Hypothalamus (tissue), 51 donors: Measurements from ENCODE around the gene HMGN2.
"Not testable (repeated sequence)": the region's sequence is repeated elsewhere in the genome, so short reads cannot be mapped to it uniquely, and the experiment has no call there.

ENCODE experiments used
- DNase-seq, 51 donors: peaks; one replicate each; lab custom pipeline; 2025; lab: John Stamatoyannopoulos, UW

The HMGN2 gene

DNA sequence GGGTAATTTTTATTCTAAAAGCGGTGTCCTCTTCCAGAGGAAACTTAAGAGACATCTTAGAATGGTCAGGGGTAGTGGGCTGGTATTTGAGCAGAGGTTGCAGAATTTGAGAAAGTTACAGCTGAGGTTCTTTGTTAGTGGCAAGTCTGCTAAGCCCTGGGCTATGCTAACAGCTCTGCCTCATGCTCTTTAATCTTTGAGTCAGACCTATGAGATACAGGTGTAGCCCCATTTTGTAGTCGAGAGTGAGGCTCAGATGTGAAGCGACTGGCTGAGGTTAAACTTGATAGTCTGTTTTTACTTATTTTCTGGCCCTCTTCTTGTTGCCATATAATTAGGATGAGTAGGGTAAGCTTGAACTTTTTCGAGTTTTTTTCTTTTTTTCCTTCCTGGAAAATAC lies 4.7 kb downstream of the HMGN2 start:
- DNase-seq, result no peak

DNA sequence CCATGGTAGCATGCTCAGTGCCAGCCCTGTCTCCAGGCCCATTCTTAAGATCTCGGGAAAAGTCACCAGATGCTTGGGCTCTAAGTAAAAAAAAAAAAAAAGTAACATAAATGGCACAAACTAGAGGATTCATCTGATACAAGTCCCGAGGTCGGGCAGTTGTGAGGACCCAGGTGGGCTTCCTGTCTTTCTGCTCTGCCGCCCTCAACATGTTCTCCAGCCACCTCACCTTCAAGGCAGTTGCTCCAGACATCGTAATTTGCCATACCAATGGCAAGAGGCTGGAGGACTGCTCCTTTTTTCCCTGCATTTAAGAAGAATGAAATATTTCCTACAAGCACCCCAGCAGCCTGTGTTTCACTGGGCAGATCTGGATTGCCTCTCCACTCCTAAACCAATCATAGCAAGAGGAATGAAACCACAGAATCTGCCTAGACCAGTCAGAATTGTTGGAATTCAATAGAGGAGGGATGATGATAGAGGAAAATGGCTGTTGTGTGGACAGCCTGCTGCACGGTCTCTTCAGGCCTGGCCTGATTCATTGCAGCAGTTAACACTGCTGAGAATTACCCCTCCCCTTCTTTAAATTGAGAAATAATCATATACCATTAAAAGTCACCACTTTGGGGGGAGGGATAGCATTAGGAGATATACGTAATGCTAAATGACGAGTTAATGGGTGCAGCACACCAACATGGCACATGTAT lies 5.4 kb downstream of the HMGN2 start:
- no peak for DNase-seq

DNA sequence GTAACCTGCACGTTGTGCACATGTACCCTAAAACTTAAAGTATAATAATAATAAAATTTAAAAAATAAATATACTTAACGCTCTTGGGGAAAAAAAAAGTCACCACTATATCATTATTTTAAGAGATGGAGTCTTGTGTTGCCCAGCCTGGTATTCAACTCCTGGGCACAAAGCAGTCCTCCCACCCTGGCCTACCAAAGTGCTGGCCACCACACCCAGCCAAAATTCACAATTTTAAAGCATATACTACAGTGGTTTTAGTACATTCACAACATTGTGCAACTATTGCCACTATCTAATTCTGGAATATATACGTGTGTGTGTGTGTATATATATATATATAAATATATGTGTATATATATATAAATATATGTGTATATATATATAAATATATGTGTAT lies 5.9 kb downstream of the HMGN2 start:
- DNase-seq, result no peak

DNA sequence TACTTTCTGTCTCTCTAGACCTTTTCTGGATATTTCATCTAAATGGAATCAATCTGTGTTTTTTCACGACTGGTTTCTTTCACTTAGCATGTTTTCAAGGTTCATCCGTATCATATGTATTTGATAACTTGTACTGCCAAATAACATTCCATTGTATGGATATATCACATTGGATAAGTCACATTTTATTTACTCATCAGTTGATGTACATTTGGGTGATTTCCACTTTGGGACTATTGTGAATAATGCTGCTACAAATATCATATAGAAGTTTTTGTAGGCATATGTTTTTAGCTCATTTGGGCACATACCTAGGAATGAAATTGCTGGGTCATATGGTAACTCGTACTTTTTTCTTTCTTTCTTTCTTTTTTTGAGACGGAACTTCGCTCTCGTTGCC lies 6.7 kb downstream of the HMGN2 start:
- no peak for DNase-seq

DNA sequence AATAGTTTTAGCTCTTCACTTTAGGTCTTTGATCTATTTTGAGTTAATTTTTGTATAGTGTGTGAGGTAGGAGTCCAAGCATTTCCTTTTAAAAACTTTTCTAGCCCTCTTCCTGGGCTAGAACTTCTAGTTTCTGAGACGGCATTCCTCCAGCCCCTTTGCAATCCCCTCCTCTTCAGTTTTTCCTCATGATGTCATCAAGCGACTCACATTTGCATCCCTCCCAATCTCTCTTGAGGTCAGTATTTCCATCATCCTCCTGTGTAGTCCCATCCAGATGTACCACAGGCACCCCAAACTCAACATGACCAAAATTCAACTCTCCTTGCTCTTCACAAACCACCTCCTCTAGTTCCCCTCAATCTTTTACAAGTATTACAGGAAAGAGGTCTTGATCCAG lies 10.7 kb downstream of the HMGN2 start:
- DNase-seq, result no peak

DNA sequence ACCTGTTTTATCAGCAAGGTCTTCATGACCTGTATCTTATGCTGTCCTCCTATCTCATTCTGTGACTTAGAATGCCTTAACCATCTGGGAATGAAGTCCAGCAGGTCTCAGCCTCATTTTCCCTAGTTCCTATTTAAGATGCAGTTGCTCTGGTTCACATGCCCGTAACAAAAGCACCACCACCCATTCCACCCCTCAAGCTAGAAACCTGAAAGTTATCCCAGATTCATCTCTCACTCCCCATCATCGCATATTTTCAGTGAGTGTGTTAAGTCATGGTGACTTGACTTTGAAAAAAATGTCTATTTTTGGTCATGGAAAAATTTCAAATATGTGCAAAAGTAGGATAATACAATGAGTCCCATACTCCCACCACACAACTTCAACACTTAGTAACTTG lies 11.7 kb downstream of the HMGN2 start:
- no peak for DNase-seq

DNA sequence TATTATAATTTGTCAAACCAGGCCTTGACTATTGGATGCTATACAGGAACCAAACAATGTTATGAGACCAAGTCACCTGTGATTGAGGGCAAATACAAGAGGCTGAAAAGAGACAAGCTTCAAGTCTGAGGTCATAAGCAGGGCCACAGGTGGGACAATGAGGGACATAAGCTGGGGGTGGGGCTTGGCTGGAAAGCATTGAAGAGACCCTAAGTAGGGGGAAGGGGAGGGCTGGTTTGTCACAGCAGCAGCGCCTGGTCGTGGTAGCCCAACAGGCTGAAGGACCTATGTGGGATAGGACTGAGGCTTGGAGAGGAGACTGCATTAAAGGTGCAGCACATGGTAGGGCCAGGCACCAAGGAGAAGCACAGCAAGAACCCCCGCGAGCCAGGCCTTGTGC lies 17.9 kb downstream of the HMGN2 start:
- DNase-seq, result no peak

DNA sequence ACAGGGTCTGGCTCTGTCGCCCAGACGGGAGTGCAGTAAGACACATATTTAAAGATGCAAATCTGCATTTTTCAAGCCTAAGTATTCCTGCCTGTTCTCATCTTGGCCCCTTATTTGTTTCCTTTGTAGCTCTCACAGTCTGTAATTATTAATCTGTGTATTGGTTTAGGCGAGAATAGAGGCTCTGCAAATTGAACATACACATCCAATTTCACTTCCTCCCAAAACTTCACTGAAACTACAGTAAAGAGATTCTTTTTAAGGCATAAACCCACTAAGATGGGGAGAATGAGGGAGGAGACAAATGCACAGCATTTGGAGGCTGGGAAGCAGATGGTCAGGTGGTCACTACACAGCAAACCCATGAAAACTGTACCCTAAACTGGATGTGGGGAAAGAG lies 21.0 kb downstream of the HMGN2 start:
- no peak for DNase-seq

DNA sequence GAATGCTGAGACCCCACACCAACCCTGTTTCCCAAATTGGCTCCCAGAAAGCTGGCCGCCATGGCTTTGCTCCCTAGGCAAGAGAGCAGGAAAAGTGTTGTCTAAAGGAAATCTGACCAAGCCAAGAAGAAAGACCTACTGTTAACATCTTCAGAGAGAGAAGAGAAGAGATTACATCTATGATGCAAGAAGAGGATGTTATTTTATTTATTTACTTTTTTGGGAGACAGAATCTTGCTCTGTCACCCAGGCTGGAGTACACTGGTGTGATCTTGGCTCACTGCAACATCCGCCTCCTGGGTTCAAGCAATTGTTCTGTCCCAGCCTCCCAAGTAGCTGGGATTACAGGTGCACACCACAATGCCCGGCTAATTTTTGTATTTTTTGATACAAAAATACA lies 21.7 kb downstream of the HMGN2 start:
- no peak for DNase-seq

DNA sequence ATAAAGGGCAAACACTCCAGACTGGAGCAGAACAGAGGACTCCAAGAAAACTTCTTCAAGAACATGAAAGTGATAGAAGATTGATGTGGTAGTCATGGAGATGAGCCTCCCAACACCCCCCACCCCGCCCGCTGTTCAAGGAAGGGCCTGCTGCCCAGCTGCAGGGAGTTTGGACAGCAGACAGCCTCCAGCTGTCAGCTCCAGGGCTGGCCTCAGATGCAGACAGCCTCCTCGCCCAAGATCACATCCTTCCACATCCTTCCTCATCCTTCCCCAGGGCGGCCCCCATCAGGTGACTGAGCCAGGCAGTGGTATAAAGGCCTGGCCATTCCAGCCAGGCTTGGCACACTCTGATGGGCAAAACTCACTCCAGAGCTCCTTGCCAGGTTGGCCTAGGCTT lies 24.6 kb downstream of the HMGN2 start:
- DNase-seq, result peak in 3 of 51 donors; percentile 3 to 5 (median 3)

DNA sequence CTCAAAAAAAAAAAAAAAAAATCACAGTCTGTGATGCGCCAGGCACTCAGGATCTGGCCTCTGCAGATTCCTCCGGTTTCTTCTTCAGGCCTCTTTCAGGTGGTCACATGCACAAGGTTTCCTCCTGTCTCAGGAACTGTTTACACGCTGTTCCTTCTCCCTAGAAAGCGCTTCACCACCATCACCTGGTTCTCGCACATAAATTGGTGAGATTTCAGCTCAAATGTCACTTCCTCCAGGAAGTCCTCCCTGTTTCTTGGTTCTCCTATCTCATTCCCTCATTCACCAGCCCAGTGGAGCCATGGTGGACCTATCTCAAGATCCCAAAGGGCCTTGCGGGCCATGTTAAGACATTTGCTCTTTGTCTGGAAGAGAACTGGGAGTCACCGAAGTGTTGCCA lies 26.7 kb downstream of the HMGN2 start:
- no peak for DNase-seq

DNA sequence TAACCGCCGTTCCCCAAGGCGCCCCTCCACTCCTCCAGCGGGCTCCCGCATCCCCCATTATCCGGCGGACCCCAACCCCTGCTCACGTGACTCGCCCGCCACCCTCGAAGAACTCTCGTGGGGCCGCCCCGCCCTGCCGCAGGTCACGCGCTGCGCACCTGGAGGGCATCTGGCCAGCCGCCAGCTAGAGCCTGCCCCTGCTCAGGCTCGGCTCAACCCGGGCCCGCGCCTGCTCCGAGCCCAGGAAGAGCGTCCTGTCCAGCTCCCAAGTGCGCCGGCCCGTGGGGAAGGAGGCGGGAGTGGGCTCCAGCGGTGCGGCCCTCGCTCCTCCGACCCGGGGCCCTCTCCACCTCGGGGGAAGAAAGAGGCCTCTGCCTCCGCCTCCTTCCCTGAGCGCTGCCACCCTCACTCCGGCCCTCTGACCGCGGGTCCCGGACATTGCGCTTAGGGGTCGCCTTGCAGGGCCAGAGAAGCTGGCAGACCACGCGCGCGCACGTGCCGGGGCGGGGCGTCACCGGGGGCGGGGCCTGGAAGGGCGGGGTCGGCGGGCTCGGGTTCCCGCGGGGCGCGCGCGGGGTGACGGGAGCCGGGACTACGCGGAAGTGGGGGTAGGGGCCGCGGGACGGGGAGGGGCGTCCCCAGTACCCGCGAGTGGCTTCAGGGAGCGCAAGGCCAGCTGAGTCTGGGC lies 28.4 kb downstream of the HMGN2 start:
- peak; percentile 51 to 93 (median 80) for DNase-seq

DNA sequence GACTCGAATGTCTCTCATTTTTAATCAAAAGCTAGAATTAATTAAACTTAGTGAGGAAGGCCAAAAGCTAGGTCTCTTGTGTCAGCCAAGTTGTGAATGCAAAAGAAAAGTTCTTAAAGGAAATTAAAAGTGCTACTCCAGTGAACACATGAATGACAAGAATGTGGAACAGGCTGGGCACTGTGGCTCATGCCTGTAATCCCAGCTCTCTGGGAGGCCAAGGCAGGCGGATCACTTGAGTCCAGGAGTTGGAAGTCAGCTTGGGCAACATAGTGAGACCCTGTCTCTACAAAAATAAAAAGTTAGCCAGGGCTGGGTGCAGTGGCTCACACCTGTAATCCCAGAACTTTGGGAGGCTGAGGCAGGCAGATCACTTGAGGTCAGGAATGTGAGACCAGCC lies 38.5 kb downstream of the HMGN2 start:
- DNase-seq, result not testable (repeated sequence)

DNA sequence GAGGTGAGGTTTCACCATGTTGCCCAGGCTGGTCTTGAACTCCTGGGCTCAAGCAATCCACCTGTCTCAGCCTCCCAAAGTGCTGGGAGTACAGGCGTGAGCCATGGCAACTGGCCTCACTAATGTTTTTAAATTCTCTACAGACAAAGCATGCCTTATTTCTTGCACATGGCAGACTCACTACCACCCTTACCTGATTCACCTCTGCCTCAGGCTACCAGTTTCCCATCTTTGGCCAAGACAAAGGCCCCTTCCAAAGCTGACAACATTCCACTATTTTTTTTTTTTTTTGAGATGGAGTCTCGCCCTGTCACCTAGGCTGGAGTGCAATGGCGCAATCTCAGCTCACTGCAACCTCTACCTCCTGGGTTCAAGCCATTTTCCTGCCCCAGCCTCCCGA lies 43.6 kb downstream of the HMGN2 start:
- DNase-seq, result not testable (repeated sequence)

DNA sequence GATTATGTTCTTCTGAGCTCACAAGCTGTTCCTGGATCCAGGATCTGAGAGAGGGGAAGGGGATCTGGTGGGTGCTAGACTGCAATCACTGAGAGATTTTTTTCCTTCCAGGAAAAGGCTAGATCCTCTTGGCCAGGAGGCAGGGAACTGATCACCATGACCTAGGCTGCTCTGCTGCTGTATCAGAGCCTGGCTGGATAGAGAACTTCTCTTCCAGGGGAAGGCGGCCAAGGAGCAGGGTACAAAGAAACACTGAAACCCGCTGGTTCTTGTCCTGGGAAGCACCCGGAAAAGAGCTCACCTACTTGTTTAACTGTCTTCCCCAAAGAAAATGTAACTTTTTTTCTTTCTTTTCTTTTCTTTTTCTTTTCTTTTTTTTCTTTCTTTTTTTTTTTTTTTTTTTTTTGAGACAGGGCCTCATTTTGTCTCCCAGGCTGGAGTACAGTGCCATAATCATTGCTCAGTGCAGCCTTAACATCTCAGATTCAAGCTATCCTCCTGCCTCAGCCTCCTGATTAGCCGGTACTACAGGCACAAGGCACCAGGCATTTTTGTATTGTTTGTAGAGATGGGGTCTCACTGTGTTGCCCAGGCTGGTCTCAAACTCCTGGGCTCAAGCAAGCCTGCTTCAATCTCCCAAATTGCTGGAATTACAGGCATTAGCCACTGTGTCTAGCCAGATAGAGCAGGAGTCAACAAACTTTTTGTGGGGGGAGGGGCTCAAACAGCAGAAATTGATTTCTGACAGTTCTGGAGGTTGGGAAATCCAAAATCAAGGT lies 44.9 kb downstream of the HMGN2 start:
- no peak for DNase-seq

DNA sequence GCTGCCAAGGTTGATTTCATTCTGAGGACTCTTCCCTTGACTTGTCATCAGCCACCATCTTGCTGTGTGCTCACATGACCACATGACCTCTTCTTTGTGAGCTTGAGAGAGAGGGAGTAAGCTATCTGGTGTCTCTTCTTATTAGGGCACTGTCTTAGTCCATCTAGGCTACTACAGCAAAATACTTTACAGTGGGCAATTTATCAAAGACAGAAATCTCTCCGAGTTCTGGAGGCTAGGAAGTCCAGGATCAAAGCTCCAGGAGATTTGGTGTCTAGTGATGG lies 45.5 kb downstream of the HMGN2 start:
- no peak for DNase-seq

DNA sequence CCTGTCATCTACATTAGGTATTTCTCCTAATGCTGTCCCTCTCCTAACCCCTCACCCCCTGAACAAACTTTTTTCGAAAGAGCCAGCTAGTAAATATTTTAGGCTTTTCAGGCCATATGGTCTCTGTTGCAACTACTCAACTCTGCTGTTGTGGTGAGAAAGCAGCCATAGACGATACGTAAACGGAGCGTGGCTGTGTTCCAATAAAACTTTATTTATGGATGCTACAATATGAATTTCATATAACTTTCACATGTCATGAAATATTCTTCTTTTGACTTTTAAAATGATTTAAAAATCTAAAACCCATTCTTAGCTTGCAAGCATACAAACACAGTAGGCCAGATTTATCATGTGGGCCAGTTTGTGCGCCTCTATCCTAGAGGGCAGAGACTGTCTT lies 46.1 kb downstream of the HMGN2 start:
- no peak for DNase-seq

DNA sequence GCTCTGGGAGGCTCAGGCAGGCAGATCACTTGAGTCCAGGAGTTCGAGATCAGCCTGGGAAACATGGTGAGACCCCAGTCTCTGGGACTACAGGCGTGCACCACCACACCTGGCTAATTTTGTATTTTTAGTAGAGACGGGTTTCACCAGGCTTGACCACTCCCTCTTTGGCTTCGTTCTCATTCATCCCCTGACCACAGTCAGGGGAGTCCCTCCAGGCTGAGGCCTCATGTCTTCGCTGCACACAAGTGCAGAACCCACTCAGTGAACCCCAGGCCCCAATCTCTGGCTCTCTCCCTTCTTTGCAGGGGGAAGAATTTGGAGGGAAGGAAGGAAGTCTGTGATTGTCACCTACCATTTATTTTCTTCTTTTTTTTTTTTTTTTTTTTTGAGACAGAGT lies 48.1 kb downstream of the HMGN2 start:
- DNase-seq, result no peak

DNA sequence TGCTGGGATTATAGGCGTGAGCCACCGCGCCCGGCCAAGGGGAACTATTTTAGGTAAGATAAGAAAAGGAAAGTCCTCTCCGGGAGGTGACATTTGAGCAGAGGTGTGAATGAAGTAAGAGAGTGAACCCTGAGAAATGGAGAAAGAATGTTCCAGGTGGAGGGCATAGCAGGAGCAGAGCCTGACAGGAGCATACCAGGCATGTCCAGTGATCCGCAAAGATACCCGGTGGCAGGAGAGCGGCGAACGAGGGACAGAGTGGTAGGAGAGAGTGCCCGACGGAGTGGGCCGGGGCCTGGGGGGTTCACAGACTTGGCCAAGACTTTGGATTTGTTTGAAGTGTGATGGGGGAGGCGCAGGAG lies 49.4 kb downstream of the HMGN2 start:
- DNase-seq, result no peak

DNA sequence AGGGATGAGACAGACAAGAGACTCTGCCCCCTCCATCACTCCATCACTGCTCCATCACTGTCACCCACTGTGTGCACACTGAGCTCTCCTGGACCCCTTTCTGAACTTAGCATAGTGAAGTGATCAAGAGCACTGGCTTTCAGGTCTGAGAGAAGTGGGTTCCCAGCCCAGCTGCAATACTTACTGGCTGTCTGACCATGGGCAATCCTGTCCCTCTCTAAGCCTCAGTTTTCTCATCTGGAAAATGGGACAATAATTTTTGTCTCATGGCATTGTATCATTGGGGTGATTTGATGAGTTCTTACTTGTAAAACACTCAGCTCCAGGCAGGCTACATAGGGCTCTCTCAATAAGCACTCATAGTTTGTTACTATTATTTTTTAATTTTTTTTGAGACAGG lies 49.8 kb downstream of the HMGN2 start:
- no peak for DNase-seq

DNA sequence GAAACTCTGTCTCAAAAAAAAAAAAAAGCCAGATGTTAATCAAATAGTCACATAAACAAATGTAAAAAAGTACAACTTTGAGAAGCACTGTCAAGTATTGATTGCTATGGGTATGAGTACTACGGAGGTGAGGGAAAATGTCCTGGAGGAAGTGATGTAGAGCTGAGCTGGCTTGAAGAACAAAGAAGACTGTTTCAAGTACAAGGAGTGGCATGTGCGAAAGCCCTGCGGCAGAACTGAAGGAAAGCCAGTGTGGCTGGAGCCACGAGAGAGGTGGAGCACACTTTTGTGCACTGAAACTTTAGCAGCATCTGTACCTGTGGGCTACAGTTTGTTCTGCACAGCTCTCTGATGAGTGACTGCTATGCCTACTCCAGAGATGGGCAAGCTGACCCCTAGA lies 51.9 kb downstream of the HMGN2 start:
- no peak for DNase-seq
